ENCODE results near the gene DNAH10. TPM values are rescaled to one million over a fixed set of nuclear protein-coding genes. Genes with fewer than 3 reads are reported as not detected.

Gene DNAH10
- total RNA-seq, 1 donor from 2014 or later = not detected

GRCh38 chr12:123845881-123846280, 83.8 kb downstream of the DNAH10 start:
- intact Hi-C loops (cut with DNase I) = no loop called here
- Histone ChIP-seq H3K27me3 (no peaks in the 10 kb centered on the region), H3K36me3 (no peaks in the 10 kb centered on the region), H3K27ac (no peak overlapping the region), H3K4me1 (no peaks in the 10 kb centered on the region), H3K9me3 (no peaks in the 10 kb centered on the region), H3K4me3 (no peak overlapping the region)
- TF ChIP-seq CTCF (IDR thresholded peaks at IDR 0.05) = no peak
- no peak for DNase-seq (ENCODE audit: low spot score in 2 of 2)

GRCh38 chr12:123846340-123846739, 84.2 kb downstream of the DNAH10 start:
- Histone ChIP-seq H3K36me3 (no peaks in the 10 kb centered on the region), H3K27me3 (no peaks in the 10 kb centered on the region), H3K9me3 (no peaks in the 10 kb centered on the region), H3K4me1 (no peaks in the 10 kb centered on the region), H3K4me3 (no peak overlapping the region), H3K27ac (no peak overlapping the region)
- DNase-seq (ENCODE audit: low spot score in 2 of 2) = no peak
- no peak for TF ChIP-seq CTCF (IDR thresholded peaks at IDR 0.05)
- intact Hi-C loops (cut with DNase I) = no loop called here

DNA sequence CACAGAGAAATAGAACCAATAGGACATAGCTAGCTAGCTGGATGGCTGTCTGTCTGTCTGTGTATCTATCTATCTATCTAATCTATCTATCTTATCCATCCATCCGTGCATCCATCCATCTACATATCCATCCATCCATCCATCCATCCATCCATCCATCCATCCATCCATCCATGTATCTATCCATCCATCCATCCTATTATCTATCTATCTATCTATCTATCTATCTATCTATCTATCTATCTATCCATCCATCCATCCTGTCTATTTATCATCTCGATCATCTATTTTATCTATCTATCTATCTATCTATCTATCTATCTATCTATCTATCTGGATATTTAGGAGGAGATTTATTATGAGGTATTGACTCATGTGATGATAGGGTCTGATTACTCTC, 84.9 kb downstream of the DNAH10 start:
- no peaks in the 10 kb centered on the region for H3K36me3 ChIP-seq
- intact Hi-C loops (cut with DNase I) = no loop called here
- H3K4me3 ChIP-seq = no peak overlapping the region
- no peak for DNase-seq (ENCODE audit: low spot score in 2 of 2)
- H3K4me1 ChIP-seq = no peaks in the 10 kb centered on the region
- no peak overlapping the region for H3K27ac ChIP-seq
- TF ChIP-seq CTCF (IDR thresholded peaks at IDR 0.05) = no peak
- H3K27me3 ChIP-seq = no peaks in the 10 kb centered on the region
- no peaks in the 10 kb centered on the region for H3K9me3 ChIP-seq

DNA sequence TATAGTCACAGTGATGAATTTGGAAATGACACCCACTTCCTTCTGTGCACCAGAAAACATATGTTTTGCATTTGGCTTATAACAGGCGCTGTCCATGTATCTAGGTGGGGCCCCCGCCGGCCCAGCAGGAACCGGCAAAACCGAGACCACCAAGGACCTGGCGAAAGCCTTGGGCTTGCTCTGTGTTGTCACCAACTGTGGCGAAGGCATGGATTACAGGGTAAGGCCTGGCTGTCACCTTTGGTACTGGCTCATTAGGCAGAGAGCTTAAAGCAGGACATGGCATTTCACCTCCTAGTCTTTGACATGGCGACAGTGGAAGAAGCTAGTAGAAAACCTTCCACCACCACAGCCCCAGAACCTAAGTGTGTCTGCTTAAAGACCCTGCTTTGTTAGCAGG, 85.8 kb downstream of the DNAH10 start:
- DNase-seq (ENCODE audit: low spot score in 2 of 2) = no peak
- no peak for TF ChIP-seq CTCF (IDR thresholded peaks at IDR 0.05)

GRCh38 chr12:123849517-123849916, 87.4 kb downstream of the DNAH10 start:
- intact Hi-C loops (cut with DNase I) = no loop called here
- Histone ChIP-seq H3K27me3 (no peaks in the 10 kb centered on the region), H3K27ac (no peak overlapping the region), H3K4me1 (no peaks in the 10 kb centered on the region), H3K4me3 (no peak overlapping the region), H3K36me3 (no peaks in the 10 kb centered on the region), H3K9me3 (no peaks in the 10 kb centered on the region)
- no peak for DNase-seq (ENCODE audit: low spot score in 2 of 2)
- TF ChIP-seq CTCF (IDR thresholded peaks at IDR 0.05) = no peak

More for the DNA sequence above, 85.8 kb downstream of the DNAH10 start:
- Histone ChIP-seq H3K36me3 (no peaks in the 10 kb centered on the region), H3K4me1 (no peaks in the 10 kb centered on the region), H3K27ac (no peak overlapping the region), H3K4me3 (no peak overlapping the region), H3K9me3 (no peaks in the 10 kb centered on the region), H3K27me3 (no peaks in the 10 kb centered on the region)
- intact Hi-C loops (cut with DNase I) = no loop called here
